CD14-positive monocyte (primary cell): ENCODE data around the gene MTHFSD. TPM values are rescaled to one million over a fixed set of nuclear protein-coding genes. Genes with fewer than 3 reads are reported as not detected.
A peak's percentile ranks its signal among the peaks of the same experiment; 100 is the strongest.

ENCODE experiments used
- DNase-seq, 3 donors: peaks; one replicate each; pipeline ENCODE4 v3.0.0-alpha.2; 2011 to 2022
- H2AFZ ChIP-seq: 2 replicates; pipeline ENCODE4 v1.6.0; 2012; ENCODE audit warnings: mild to moderate bottlenecking, low read depth, low read length, inconsistent platforms; ENCODE audit not compliant: insufficient read depth, poor library complexity, severe bottlenecking
- H3K27ac ChIP-seq, 2 donors: 1 replicate in 1 of 2; 2 replicates in 1 of 2; pipeline ENCODE4 v1.5.1; 2012 to 2013; ENCODE audit warnings: low read length in 2 of 2, control low read depth in 1 of 2, inconsistent platforms in 1 of 2, low read depth in 1 of 2, mild to moderate bottlenecking in 1 of 2
- H3K27me3 ChIP-seq, 2 donors: one replicate each; pipeline versions ENCODE4 v1.6.0 to v1.6.1; 2011 to 2013; ENCODE audit warnings: low read length in 2 of 2; ENCODE audit not compliant: control insufficient read depth in 2 of 2, insufficient read depth in 2 of 2
- H3K36me3 ChIP-seq, 2 donors: replicated peaks in 1 of 2; 1 replicate in 1 of 2; 2 replicates in 1 of 2; pipeline versions ENCODE4 v1.5.1 to v1.6.1; 2012 to 2013; ENCODE audit warnings: low read length in 2 of 2, control low read depth in 1 of 2, inconsistent platforms in 1 of 2, mild to moderate bottlenecking in 1 of 2; ENCODE audit not compliant: insufficient read depth in 2 of 2, control insufficient read depth in 1 of 2
- H3K4me1 ChIP-seq, 2 donors: 1 replicate in 1 of 2; 2 replicates in 1 of 2; pipeline versions ENCODE4 v1.5.1 to v1.6.1; 2012 to 2013; ENCODE audit warnings: low read length in 2 of 2, control low read depth in 1 of 2, inconsistent platforms in 1 of 2, mild to moderate bottlenecking in 1 of 2, moderate library complexity in 1 of 2; ENCODE audit not compliant: insufficient read depth in 2 of 2, control insufficient read depth in 1 of 2
- H3K4me2 ChIP-seq: replicated peaks from 2 replicates; pipeline ENCODE3; 2012; ENCODE audit warnings: low read length, moderate library complexity, mild to moderate bottlenecking; ENCODE audit not compliant: poor library complexity, severe bottlenecking; ENCODE audit errors: extremely low read depth
- H3K4me3 ChIP-seq, 3 experiments: fragments of 200-600 bp in 1 of 3; sonication (generic) in 1 of 3; replicated peaks in 1 of 3; 1 replicate in 2 of 3; 2 replicates in 1 of 3; pipeline ENCODE4 v1.5.1; 2011 to 2013; ENCODE audit warnings: low read length in 3 of 3, mild to moderate bottlenecking in 3 of 3, control low read depth in 2 of 3, low read depth in 2 of 3, inconsistent platforms in 1 of 3, moderate library complexity in 1 of 3
- H3K79me2 ChIP-seq: 2 replicates; pipeline ENCODE4 v1.6.0; 2012; ENCODE audit warnings: mild to moderate bottlenecking, control low read depth, inconsistent platforms, low read length, moderate library complexity; ENCODE audit not compliant: insufficient read depth
- H3K9ac ChIP-seq: 2 replicates; pipeline ENCODE4 v1.6.0; 2017; ENCODE audit warnings: low read length, mild to moderate bottlenecking; ENCODE audit not compliant: insufficient read depth, poor library complexity, severe bottlenecking
- H3K9me3 ChIP-seq, 2 donors: replicated peaks in 1 of 2; 1 replicate in 1 of 2; 2 replicates in 1 of 2; pipeline versions ENCODE4 v1.5.1 to v1.6.1; 2012 to 2013; ENCODE audit warnings: low read length in 2 of 2, control low read depth in 1 of 2; ENCODE audit not compliant: control insufficient read depth in 1 of 2, insufficient read depth in 1 of 2
- H4K20me1 ChIP-seq: 2 replicates; pipeline ENCODE4 v1.6.0; 2012; ENCODE audit warnings: mild to moderate bottlenecking, low read length, control low read depth, moderate library complexity; ENCODE audit not compliant: insufficient read depth
- H3K27ac Mint-ChIP-seq, 7 donors: one replicate each; pipeline ENCODE4 v1.8.0; 2020; ENCODE audit warnings: mild to moderate bottlenecking in 7 of 7, mixed read lengths in 7 of 7, moderate library complexity in 6 of 7, inconsistent platforms in 2 of 7
- H3K27me3 Mint-ChIP-seq, 3 donors: one replicate each; pipeline ENCODE4 v1.8.0; 2021 to 2022; ENCODE audit warnings: low read depth in 3 of 3, mild to moderate bottlenecking in 3 of 3, mixed read lengths in 3 of 3, moderate library complexity in 3 of 3, inconsistent platforms in 1 of 3
- H3K36me3 Mint-ChIP-seq, 2 donors: one replicate each; pipeline ENCODE4 v1.8.0; 2020; ENCODE audit warnings: mixed read lengths in 2 of 2, inconsistent platforms in 1 of 2, mild to moderate bottlenecking in 1 of 2
- H3K4me1 Mint-ChIP-seq: one replicate; pipeline ENCODE4 v1.8.0; 2020; ENCODE audit warnings: mild to moderate bottlenecking, mixed read lengths
- H3K4me3 Mint-ChIP-seq, 2 donors: one replicate each; pipeline ENCODE4 v1.8.0; 2020; ENCODE audit warnings: mild to moderate bottlenecking in 2 of 2, mixed read lengths in 2 of 2, moderate library complexity in 1 of 2
- H3K9me3 Mint-ChIP-seq, 7 donors: one replicate each; pipeline ENCODE4 v1.8.0; 2020 to 2022; ENCODE audit warnings: mixed read lengths in 7 of 7, mild to moderate bottlenecking in 6 of 7, moderate library complexity in 6 of 7, inconsistent platforms in 2 of 7
- whole genome bisulfite sequencing: methylation state at CpG from one replicate; pipeline ENCODE4 v1.1.5; 2013; ENCODE audit warnings: missing lambda C conversion rate; ENCODE audit not compliant: insufficient coverage; 5-methylcytosine and 5-hydroxymethylcytosine counted together
- intact Hi-C, 2 donors: fragments of 100-400 bp; cut with micrococcal nuclease; formaldehyde crosslinking; loops; one replicate each; pipeline versions ENCODE4 v1.15.0 to v1.15.1; 2023
- polyA plus RNA-seq, 3 donors: library from polyadenylated mRNA; depleted of rRNA in 1 of 3; unstranded in 2 of 3; stranded (reverse) in 1 of 3; fragments of 300-500 nt in 2 of 3; fragments of >200 nt in 1 of 3; fragmentation: Illumina TruSeq in 2 of 3; gene quantifications; 1 replicate in 2 of 3; 2 replicates in 1 of 3; pipeline ENCODE4 v1.2.3, GENCODE V29; 2012 to 2021
- TF ChIP-seq, protein P1 (sequence below): fragments of 200-600 bp; IDR thresholded peaks from one replicate; pipeline ENCODE4 v1.8.0; 2022; ENCODE audit warnings: antibody characterized with exemption, mild to moderate bottlenecking

The MTHFSD gene
- polyA plus RNA-seq, 3 donors, result 7.2 to 14.1 (median 11.7) TPM

DNA sequence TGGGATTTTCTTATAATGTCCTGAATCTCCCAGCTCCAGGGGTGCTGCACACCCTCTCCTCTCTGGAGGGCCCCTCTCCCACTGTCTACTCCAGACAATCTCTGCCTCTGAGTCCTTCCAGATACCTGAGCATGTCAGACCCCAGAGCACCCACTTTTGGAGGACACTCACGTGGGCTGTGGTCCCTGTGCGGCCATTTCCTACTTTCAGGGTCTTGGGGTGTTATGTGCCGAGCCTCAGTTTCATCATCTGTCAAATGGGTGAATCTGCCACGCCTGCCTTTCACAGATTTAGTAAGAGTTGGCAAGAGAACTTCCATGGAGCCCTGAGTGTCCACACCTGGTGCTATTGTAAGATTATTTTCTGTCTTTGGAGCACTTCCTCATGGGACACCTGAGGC is 19.6 kb upstream of the MTHFSD start:
- Histone ChIP-seq H4K20me1 (no peaks in the 10 kb centered on the region), H3K9me3 (peaks cover 7 to 11% of the 10 kb centered on the region in 2 donors), H3K9ac (no peak overlapping the region), H3K27ac (no peak overlapping the region), H3K4me2 (no peak overlapping the region), H3K79me2 (no peaks in the 10 kb centered on the region), H3K4me1 (peaks cover 12 to 17% of the 10 kb centered on the region in 2 donors), H2AFZ (no peak overlapping the region), H3K27me3 (peaks cover 32 to 78% of the 10 kb centered on the region in 2 donors), H3K36me3 (no peaks in the 10 kb centered on the region), H3K4me3 (no peak overlapping the region)
- TF ChIP-seq, protein P1, sequence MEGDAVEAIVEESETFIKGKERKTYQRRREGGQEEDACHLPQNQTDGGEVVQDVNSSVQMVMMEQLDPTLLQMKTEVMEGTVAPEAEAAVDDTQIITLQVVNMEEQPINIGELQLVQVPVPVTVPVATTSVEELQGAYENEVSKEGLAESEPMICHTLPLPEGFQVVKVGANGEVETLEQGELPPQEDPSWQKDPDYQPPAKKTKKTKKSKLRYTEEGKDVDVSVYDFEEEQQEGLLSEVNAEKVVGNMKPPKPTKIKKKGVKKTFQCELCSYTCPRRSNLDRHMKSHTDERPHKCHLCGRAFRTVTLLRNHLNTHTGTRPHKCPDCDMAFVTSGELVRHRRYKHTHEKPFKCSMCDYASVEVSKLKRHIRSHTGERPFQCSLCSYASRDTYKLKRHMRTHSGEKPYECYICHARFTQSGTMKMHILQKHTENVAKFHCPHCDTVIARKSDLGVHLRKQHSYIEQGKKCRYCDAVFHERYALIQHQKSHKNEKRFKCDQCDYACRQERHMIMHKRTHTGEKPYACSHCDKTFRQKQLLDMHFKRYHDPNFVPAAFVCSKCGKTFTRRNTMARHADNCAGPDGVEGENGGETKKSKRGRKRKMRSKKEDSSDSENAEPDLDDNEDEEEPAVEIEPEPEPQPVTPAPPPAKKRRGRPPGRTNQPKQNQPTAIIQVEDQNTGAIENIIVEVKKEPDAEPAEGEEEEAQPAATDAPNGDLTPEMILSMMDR, result no peak
- H3K9me3 Mint-ChIP-seq, result peaks cover 0 to 11% (median 5%) of the 10 kb centered on the region in 7 donors
- no peak for DNase-seq
- H3K36me3 Mint-ChIP-seq, result peaks cover 0 to 6% of the 10 kb centered on the region in 2 donors
- intact Hi-C loops, result no loop called here
- no peak overlapping the region for H3K27ac Mint-ChIP-seq
- peaks cover 13% of the 10 kb centered on the region for H3K4me1 Mint-ChIP-seq
- H3K4me3 Mint-ChIP-seq, result peak overlapping the region in 1 of 2 donors; percentile 96
- H3K27me3 Mint-ChIP-seq, result peaks cover 67 to 94% (median 83%) of the 10 kb centered on the region in 3 donors
- WGBS, result 74% methylated on average over 4 of the region's 4 CpGs

DNA sequence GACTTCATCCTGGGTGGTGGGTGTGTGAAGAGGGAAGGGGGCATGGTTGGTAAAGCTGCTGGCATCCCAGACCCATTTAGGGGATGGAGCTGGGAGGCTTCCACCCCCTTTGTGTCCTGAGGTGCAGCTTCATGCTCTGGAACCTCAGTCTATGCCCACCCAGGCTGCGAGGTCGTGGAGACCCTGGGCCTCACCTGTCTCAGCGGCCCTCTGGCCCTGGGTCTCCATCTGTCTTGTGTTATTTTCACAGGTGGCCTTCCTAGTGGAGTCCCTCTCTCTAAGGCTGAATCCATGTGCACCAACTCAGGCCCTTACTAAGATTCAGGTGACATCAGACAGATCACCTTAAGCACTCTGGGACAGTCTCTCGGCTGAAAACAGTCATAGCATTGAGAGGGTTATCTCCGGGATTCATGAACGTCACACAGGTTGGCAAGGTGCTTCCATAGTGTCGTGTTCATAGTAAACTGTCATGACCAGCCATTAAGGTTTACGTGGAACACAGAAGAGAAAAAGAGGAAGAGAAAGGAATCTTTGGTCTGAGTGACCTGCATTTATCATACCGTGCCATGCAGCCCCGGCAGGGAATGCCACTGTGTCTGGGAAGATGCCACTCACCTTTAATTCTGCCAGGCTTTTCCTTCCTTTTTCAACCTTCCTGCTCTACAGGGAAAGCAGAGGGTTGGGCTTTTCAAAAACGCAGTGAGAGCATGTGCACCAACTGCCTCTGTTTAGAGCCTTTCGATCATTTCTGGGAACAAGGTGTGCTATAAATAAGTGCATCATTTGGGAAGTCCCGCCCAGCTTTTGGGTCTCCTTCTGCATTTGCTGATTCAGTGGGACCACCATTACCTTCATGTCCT is 18.8 kb upstream of the MTHFSD start:
- peaks cover 70 to 95% (median 86%) of the 10 kb centered on the region in 3 donors for H3K27me3 Mint-ChIP-seq
- Histone ChIP-seq H3K4me3 (no peak overlapping the region), H3K9me3 (peaks cover 7 to 11% of the 10 kb centered on the region in 2 donors), H2AFZ (no peak overlapping the region), H3K27me3 (peaks cover 36 to 81% of the 10 kb centered on the region in 2 donors), H3K36me3 (no peaks in the 10 kb centered on the region), H3K9ac (no peak overlapping the region), H3K4me2 (no peak overlapping the region), H3K4me1 (peaks cover 12 to 17% of the 10 kb centered on the region in 2 donors), H3K27ac (no peak overlapping the region), H4K20me1 (no peaks in the 10 kb centered on the region), H3K79me2 (no peaks in the 10 kb centered on the region)
- 87% methylated on average over 7 of the region's 13 CpGs for WGBS
- peaks cover 0 to 4% of the 10 kb centered on the region in 2 donors for H3K36me3 Mint-ChIP-seq
- H3K4me3 Mint-ChIP-seq, result peak overlapping the region in 1 of 2 donors; percentile 43
- H3K27ac Mint-ChIP-seq, result no peak overlapping the region
- peaks cover 12% of the 10 kb centered on the region for H3K4me1 Mint-ChIP-seq
- TF ChIP-seq, protein P1, result no peak
- DNase-seq, result no peak
- peaks cover 0 to 12% (median 5%) of the 10 kb centered on the region in 7 donors for H3K9me3 Mint-ChIP-seq
- intact Hi-C loops, result no loop called here
